NCI-H187 (cell line): ENCODE results near the gene CCSER2.
"Not testable (repeated sequence)": the region's sequence is repeated elsewhere in the genome, so short reads cannot be mapped to it uniquely, and the experiment has no call there.

Experiments used
- DNase-seq, 2 experiments: peaks; one replicate each; lab custom pipeline; 2025; lab: John Stamatoyannopoulos, UW

The CCSER2 gene

GRCh38 chr10:84347575-84348002 is 19.2 kb downstream of the CCSER2 start:
- not testable (repeated sequence) for DNase-seq

- no peak for DNase-seq
Observed at GRCh38 chr10:84348447-84348846, 20.1 kb downstream of the CCSER2 start.

DNA sequence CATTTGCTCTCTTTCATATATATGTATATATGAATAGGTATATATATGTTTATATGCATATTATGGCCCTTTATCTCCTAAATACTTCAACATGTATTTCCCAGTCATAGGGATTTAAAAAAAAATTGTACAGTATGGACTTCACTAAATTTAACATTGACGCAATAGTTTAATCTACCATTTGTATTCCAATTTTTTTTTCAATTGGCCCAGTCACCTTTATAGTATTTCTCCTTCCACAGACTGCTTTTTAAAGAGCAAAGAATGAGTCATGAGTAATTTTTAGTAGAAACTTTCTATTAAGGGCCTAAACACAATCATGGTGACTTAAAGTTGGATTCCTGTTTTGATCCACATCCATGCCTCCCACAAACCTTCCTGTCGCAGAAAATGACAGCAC is 20.5 kb downstream of the CCSER2 start:
- no peak for DNase-seq

- DNase-seq, result peak in 1 of 2 experiments; percentile 1
Observed at GRCh38 chr10:84352251-84352842, 24.0 kb downstream of the CCSER2 start.

DNA sequence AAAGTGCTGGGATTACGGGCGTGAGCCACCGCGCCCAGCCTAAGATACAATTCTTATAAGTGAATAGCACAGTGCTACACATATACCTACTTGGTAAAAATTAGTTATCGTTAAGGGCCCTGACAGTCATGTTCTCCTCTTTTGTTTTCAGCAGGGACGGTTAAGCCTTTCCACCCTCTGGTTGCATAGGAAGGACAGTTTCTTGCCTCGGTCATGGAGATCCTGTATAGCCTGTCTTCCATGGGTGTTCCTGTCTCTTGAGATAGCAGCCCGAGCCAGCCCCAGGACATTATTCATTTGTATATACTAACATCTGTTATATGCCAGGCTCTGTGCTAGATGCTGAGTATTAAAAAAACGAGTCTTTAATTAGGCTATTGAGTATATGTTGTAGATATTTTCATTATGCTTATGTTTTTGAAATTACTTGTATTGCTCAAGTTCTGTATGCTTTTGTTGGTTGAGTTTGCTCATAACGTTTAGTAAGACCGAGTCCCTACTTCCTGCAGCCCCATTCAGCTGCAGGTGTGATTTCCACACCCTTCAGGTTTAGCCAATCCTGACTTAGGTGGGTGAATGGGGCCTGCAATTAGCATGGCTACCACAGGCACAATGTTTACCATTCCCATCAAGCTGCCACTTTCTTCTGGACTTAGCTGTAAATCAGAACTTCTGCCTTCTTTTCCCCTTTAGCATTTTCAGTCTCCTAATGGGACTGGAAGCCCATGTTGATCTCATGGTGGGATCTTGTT is 24.8 kb downstream of the CCSER2 start:
- DNase-seq, result no peak

GRCh38 chr10:84354623-84355022 is 26.2 kb downstream of the CCSER2 start:
- no peak for DNase-seq

GRCh38 chr10:84355106-84355505 is 26.7 kb downstream of the CCSER2 start:
- DNase-seq, result no peak

- no peak for DNase-seq
Observed at GRCh38 chr10:84356928-84357327, 28.5 kb downstream of the CCSER2 start.

- no peak for DNase-seq
Observed at GRCh38 chr10:84358743-84359142, 30.4 kb downstream of the CCSER2 start.

- no peak for DNase-seq
Observed at GRCh38 chr10:84360637-84361365, 32.4 kb downstream of the CCSER2 start.

DNA sequence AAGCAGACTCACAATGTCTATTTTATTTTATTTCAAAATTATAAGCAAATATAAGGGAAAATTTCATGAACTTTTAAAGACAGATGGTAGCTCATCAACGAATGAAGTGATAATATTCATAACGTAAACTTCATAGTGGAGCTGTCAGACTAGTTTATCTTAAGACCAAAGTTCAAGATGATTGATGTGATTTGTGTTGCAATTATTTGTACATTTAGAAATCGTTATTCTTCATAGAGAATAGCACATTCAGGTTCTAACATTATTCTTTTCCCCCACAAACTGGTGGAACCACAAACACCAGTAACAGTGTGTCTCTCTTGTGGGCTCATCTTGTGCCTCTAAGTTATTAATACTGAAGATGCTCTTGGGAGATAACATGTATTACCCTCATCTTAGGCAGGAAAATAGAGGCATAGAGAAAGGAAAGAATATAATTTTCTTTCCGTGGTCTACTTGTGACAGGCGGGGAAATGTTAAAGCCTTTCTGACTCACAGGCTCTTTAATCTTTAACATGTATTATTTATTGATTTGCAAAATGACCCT is 37.0 kb downstream of the CCSER2 start:
- no peak for DNase-seq

GRCh38 chr10:84366041-84366440 is 37.7 kb downstream of the CCSER2 start:
- DNase-seq, result no peak

DNA sequence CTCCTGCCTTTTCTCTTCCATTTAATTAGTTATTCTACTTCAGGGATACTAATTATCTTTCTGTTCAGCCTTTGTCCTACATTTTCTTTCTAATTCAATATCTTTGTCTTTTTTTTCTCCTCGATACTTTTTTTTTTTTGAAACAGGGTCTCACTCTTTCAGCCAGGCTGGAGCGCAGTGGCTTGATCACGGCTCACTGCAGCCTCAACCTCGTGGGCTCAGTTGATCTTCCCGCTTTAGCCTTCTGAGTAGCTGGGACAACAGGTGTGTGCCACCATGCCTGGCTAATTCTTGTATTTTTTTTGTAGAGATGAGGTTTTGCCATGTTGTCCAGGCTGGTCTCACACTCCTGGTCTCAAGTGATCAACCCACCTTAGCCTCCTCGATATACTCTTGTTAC is 38.9 kb downstream of the CCSER2 start:
- DNase-seq, result no peak

- DNase-seq, result no peak
Observed at GRCh38 chr10:84368828-84369227, 40.4 kb downstream of the CCSER2 start.

GRCh38 chr10:84370283-84370682 is 41.9 kb downstream of the CCSER2 start:
- DNase-seq, result no peak

DNA sequence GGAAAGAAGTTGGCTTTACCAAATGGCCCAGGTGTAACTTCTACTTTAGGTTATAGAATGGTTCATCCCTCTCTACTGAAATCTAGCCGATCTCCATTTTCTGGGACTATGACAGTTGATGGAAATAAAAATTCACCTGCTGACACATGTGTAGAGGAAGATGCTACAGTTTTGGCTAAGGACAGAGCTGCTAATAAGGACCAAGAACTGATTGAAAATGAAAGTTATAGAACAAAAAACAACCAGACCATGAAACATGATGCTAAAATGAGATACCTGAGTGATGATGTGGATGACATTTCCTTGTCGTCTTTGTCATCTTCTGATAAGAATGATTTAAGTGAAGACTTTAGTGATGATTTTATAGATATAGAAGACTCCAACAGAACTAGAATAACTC is 43.6 kb downstream of the CCSER2 start:
- no peak for DNase-seq

GRCh38 chr10:84373000-84373399 is 44.6 kb downstream of the CCSER2 start:
- no peak for DNase-seq

- no peak for DNase-seq
Observed at GRCh38 chr10:84374455-84374854, 46.1 kb downstream of the CCSER2 start.

DNA sequence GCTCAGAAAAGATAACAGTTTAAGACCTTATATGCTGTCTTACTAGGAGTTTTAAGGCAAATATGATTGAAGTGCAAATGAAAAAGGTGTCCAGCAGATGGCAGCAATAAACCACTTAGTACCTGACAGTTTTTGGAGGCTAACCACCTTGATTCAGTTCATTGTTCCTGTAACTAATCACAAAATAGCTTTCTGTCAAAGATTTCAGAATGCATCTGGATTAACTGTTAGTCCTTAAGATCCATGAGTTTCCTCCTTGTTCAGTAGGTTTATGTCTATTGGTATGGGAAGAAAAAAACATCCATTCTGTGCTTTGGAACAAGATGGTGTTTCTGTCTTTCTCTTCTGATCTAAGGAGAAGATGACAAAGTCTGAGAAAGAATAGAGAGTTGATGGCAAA is 46.6 kb downstream of the CCSER2 start:
- DNase-seq, result peak; percentile 1 to 2

- no peak for DNase-seq
Observed at GRCh38 chr10:84375881-84376280, 47.5 kb downstream of the CCSER2 start.

DNA sequence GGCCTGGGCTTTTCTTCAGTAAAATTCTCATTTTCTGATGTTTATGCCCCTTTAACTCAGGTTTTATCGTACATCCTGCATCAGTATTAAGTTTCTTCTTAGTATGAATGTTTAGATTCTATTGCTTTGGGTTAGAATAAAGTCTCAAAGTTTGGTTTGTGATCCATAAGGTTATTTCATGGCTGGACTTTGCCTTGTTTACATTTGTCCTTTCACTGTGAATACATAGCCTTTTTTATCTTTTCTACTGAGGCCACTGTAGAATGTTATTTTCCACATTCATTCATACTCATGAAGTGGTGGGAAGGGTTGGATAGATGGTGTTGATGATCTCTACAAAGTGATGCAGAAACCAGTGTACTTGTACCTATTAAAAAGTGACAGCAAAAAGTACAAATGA is 59.8 kb downstream of the CCSER2 start:
- DNase-seq, result no peak

DNA sequence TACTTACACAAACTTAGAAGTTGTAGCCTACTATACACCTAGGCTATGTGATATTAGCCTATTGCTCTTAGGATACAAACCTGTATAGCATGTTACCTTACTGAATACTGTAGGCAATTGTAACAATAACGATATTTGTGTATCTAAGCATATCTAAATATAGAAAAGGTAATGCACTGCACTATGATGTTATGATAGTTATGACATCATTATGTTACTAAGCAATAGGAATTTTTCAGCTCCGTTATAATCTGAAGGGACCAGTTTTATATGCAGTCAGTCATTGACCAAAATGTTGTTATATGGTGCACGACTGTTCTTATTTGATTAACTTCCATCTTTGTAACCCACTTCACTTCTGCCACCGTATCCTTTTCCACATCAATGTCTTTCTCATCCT is 62.0 kb downstream of the CCSER2 start:
- DNase-seq, result no peak

- no peak for DNase-seq
Observed at GRCh38 chr10:84391326-84391725, 62.9 kb downstream of the CCSER2 start.
